HG02885 (cell line): ENCODE data around the gene CFAP299.

ENCODE experiments used
- ATAC-seq: cut with Tn5 transposase; IDR thresholded peaks from one replicate; pipeline ENCODE4 v1.9.1; 2021; ENCODE audit warnings: mild to moderate bottlenecking; ENCODE audit not compliant: unreplicated experiment, poor library complexity

The CFAP299 gene

DNA sequence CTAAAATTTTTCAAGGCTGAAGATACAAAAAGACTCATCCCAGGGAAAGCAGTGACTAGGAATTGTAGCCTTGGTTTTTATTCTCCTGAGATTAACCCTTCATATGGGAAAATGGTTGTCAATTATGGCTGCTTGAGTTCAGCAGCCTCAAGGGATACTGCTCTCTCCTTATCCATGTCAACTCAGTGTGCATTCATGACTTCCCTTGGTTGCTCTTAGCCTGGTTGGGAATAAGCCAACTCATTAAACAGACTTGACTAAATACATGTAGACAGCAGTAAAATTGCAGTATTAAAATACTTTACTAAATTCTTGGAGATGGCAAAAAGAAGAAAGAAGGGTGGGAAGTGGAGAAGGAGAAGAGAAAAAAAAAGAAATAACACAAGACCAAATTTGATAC is 650.5 kb downstream of the CFAP299 start:
- ATAC-seq, result no peak

DNA sequence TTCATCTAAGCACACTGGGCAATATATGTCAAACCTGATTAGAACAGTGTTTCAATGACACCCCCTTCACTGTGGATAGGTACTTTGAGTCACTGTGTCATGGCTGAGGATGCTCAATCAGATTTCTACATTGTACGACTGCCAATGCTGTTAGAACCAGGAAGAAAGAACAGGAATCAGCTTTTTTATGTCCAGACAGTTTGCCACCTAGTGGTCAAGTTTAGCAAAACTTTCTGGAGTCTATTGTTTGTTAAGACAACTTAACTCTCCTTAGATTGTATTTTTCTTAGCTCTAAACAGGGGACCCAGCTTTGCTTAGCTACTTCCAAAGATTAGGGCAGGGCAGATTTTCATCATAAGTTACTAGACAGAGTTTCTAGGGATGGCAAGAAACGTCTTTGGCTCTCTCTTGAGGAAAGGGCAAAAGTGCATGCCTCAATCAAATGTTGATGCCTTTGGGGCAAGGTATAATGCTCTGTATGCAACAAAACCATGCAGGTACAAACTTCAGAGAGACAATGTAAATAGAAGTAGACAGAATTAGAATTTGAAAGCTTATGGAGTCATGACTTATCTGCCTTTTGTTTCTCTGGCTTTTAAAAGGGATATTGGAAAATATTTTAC is 654.5 kb downstream of the CFAP299 start:
- ATAC-seq, result peak; percentile 87

DNA sequence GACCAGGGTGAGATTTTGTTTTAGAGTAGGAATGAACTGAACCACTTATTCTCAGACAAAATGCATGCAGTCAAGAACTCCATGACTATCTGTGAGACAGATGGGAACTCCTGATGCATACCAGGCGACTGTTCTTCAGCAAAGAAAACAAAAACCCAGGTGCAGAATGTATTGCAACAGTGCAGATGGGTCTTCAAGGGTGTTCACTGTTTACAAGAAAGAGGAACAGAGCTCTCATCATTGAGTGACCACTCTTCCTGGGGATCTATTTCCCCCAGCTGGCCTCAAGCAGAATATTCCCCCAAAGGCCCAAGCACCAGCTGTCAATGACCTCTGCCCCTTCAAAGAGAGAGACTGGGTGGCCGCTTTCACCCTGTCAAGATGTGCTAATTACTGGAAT is 655.3 kb downstream of the CFAP299 start:
- no peak for ATAC-seq

DNA sequence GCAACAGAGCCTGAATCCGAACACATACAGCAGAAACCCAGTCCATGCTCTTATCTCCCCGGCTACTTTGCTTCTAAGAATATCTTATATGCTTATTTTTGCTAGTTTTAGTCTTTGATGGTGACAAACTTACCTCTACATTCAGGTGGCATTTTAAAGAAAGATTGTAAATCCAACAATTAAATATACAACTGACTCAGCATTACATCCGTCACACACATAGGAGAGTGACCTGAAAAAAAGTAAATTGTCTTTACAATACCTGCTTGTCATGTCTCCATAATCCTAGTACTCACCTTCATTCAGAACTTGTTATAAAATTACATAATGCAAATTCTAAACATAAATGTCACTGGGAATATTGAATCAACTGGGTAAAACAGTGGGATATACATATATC is 664.4 kb downstream of the CFAP299 start:
- ATAC-seq, result no peak

DNA sequence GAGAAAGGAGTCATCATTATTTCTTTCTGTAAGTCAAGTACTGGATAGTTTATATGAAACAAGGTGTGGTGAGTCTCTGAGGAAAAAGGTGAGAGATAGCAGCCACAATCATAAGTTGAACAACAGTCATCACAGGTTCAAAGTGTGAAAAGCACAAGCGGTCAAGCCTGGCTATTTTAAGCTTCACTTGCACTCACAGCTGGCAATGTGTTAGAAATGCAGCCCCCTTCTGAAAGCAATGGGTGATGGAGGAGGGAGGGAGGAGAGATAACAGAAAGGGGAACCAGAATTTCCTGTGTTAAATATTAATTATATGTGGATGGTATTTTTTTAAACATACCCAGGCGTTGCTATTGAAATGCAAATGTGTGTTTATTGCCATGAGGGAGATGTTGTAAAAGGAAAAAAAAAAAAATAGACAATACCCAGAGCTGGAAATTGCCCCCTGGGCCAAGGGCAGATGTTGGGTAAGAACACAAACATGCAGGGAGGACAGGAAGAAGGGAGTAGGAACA is 668.1 kb downstream of the CFAP299 start:
- ATAC-seq, result peak; percentile 93

DNA sequence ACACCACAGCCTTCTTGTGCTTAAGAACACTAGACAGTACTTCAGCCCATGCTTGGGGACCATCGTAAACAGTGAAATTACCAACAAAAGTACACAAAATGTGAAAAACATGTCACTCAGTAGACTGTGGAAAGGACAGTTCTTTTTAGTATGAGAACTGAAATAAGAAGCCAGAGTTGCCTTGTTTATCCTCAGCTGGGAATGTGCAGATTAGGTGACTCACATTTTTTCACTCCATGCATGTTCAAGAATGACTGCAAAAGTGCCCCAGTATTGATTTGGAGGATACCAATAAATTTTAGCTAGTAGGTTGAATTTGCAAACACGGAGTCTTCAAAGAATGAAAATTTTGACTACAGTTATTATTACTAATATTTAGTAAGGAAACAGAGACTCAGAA is 671.9 kb downstream of the CFAP299 start:
- no peak for ATAC-seq
